OCI-LY1 (cell line): Measurements from ENCODE around the gene EYS.

Experiments used
- CTCF ChIP-seq: fragments of 200-600 bp; sonication (generic), shearing (Covaris generic); IDR thresholded peaks from 2 replicates; pipeline ENCODE4 v1.5.1; 2017; ENCODE audit warnings: mild to moderate bottlenecking, antibody characterized with exemption, low read length, moderate library complexity, mixed read lengths
- EZH2 ChIP-seq: fragments of 200-600 bp; sonication (generic), shearing (Covaris generic); IDR thresholded peaks from 2 replicates; pipeline ENCODE4 v1.8.0; 2017; ENCODE audit warnings: borderline replicate concordance, mixed run types, mild to moderate bottlenecking, antibody characterized with exemption, low read length, moderate library complexity, mixed read lengths

GRCh38 chr6:63886341-63886740 is 1820.7 kb downstream of the EYS start:
- TF ChIP-seq CTCF (no peak), EZH2 (no peak)
